WI38 (cell line): ENCODE data around the gene PARD3B.

Experiments
- H3K4me3 ChIP-seq: 2 replicates; pipeline ENCODE4 v1.5.1; 2011; ENCODE audit warnings: low read depth, mild to moderate bottlenecking, control low read depth, low read length
- TF ChIP-seq, protein P1 (sequence below): IDR thresholded peaks from 2 replicates; pipeline ENCODE4 v1.5.1; 2012; ENCODE audit warnings: low read depth, mild to moderate bottlenecking, control low read depth, low read length

PARD3B gene

DNA sequence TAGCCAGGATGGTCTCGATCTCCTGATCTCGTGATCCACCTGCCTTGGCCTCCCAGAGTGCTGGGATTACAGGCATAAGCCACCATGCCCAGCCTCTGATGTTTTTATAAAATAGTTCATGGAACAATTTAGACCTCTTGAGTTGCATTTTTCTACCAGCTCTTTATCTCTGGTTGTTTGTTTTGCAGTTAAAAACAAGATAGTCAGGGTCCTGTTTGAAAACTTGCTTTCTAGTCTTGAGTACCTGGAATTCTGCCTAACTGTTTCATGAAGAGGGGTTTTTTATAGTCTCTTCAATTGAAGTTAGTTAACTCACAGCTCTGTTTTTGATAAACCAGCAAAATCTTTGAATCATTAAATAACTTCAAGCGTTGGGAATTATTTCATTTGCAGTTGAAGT lies 244.8 kb downstream of the PARD3B start:
- TF ChIP-seq, protein P1, sequence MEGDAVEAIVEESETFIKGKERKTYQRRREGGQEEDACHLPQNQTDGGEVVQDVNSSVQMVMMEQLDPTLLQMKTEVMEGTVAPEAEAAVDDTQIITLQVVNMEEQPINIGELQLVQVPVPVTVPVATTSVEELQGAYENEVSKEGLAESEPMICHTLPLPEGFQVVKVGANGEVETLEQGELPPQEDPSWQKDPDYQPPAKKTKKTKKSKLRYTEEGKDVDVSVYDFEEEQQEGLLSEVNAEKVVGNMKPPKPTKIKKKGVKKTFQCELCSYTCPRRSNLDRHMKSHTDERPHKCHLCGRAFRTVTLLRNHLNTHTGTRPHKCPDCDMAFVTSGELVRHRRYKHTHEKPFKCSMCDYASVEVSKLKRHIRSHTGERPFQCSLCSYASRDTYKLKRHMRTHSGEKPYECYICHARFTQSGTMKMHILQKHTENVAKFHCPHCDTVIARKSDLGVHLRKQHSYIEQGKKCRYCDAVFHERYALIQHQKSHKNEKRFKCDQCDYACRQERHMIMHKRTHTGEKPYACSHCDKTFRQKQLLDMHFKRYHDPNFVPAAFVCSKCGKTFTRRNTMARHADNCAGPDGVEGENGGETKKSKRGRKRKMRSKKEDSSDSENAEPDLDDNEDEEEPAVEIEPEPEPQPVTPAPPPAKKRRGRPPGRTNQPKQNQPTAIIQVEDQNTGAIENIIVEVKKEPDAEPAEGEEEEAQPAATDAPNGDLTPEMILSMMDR: no peak
- H3K4me3 ChIP-seq: no peak overlapping the region

DNA sequence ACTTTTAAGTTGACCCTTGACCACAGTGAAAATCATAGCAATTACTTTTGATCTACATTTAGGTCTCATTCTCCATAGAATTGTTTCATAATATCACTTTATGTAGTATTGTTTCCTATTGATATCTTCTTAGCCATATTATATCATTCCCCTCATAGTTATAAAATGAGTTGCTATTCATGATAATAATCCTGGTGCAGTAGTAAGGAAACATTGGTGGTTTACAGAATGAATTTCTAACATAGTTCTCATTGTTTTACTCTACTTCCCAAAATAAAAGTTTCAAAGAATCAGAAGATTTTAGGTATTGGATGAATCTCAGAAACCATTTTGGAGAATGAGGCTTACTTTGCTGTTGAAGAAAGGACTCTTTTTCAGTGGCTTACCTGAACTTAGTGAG lies 246.0 kb downstream of the PARD3B start:
- no peak overlapping the region for H3K4me3 ChIP-seq
- TF ChIP-seq, protein P1: no peak

DNA sequence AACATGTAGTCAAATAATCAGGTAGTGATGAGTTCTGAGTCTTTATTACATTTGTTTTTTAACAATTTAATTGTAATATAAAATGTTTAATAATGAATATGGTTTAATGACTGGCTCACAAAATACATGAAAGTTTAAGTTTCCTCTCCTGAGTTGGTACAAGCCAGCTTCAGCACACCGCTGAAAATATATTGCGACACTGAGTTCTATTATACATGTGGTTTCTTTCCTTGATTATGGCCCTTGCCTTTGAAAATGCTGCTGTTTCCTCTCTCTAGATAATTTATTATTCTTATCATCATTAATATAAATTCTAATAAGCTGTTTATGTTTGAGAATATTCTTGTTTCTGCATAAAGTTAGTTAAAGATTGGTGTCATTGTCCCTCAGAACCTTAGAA lies 249.3 kb downstream of the PARD3B start:
- TF ChIP-seq, protein P1: no peak
- no peak overlapping the region for H3K4me3 ChIP-seq

DNA sequence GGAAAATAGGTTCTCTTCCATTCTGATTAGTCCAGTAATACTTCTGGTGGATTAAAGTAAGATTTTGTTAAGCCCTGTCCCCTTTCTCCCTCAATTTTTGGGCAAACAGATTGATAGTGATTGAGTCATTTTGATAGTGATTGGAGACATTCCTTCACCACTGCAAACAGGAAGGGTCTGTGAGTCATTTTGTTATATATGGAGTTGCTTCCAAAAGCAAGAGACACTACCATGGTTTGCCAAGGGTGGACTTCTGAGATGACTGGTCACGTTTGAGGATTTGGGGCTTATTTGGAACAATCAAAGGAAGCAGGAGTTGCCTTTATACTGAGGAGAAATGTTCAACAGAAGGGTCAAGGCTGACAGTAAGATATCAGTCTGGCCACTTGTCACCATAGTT lies 249.9 kb downstream of the PARD3B start:
- TF ChIP-seq, protein P1: no peak

DNA sequence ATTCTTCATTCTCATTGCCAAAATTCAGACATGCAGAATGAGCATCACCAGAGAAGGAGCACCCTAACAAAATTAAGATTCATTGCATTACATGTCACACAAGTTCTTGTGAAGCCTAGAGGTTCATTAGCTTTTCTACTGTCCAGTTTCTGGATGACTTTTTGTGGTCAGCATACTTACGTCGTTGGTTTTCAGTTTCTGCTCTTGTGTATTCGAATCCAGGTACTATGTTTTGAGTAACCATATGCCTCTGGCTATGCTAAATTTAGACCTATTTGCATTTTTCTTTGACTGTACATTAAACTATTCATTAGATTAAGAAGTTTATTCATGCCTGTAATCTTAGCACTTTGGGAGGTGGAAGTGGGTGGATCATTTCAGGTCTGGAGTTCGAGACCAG lies 251.3 kb downstream of the PARD3B start:
- TF ChIP-seq, protein P1: no peak
- H3K4me3 ChIP-seq: no peak overlapping the region

More for the DNA sequence above, 249.9 kb downstream of the PARD3B start:
- no peak overlapping the region for H3K4me3 ChIP-seq

DNA sequence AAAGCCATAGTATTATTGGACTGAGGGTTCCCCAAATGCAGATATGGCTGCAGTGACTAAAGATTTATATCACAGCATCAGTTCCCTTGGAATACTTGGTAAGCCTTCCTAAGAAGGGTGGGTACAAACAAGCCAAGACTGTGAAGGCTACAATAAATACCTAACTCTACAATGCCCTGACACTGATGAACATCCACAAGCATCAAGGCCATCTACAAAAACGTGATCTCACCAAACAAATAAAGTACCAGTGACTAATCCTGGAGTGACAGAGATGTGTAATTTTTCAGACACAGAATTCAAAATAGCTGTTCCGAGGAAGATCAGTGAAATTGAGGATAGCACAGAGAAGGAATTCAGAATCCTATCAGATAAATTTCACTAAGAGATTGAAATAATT lies 254.5 kb downstream of the PARD3B start:
- H3K4me3 ChIP-seq: no peak overlapping the region
- TF ChIP-seq, protein P1: no peak

DNA sequence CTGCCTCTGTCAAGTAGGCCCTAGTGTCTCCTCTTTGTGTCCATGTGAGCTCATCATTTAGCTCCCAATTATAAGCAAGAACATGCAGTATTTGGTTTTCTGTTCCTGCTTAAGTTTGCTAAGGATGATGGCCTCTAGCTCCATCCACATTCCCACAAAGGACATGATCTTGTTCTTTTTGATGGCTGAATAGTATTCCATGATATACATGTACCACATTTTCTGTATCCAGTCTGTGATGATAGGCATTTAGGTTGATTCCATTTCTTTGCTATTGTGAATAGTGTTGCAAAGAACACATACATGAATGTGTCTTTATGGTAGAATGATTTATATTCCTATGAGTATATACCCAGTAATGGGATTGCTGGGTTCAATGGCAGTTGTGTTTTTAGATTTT lies 263.2 kb downstream of the PARD3B start:
- no peak overlapping the region for H3K4me3 ChIP-seq
- TF ChIP-seq, protein P1: no peak
